ENCODE results near the gene SCUBE2.
"Not testable (repeated sequence)": the region's sequence is repeated elsewhere in the genome, so short reads cannot be mapped to it uniquely, and the experiment has no call there.

The SCUBE2 gene

DNA sequence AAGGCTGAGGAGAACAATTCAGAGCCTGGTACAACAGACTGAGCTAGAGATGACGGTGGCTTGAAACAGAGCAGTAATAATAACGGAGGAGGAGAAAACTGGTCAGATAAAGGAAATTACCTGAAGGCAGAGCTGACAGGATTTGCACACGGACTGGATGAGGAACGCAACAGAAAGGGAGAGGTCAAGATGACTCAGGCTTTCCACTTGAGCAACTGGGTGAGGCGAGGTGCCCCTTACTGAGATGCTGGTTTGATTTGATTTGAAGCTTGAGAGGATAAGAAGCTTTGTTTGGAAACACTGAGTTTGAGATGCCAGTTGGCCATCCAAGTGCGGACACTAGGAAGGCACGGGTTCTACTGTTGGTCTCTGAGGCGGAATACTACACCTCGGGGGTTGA is 52.2 kb downstream of the SCUBE2 start:
- DNase-seq, result peak in 1 of 2 donors; percentile 5

- DNase-seq, result no peak
Observed at GRCh38 chr11:9038541-9038940, 52.9 kb downstream of the SCUBE2 start.

DNA sequence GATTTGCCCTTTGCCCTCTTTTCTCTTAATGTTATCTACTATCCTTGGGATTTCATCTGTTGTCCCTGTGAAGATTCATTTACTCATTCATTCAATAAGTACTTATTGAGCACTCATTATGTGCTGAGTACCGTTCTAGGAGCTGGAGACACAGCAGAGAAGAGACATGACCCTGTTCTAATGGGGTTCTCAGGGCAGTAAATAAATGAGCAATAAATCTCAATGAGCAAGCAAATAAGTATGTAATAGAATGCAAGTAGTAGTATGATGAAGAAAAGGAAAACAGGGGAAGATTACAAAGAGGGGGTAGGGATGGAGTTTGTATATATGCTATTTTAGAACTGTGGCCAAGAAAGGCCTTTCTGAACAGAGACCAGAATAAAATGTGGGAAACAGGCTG is 53.4 kb downstream of the SCUBE2 start:
- no peak for DNase-seq

- no peak for DNase-seq
Observed at GRCh38 chr11:9037046-9037780, 54.2 kb downstream of the SCUBE2 start.

DNA sequence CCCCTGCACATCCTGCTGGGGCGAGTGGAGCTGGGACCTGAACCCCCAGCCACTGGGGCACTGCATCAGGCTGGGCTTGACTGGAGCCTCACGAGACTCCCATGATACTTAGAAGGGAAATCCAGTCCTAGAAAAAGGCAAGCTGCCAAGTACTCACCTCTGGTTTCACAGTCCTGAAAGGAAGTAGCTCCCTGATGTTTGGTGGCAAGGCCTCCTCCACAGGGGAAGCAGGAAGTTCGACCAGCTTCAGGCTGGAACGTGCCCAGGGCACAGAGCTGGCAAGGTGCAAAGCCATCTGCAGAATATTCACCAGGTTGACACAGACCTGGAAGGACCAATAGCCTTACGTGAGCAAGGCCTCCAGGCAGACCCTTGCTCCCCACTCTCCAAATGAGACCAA is 60.8 kb downstream of the SCUBE2 start:
- no peak for DNase-seq

DNA sequence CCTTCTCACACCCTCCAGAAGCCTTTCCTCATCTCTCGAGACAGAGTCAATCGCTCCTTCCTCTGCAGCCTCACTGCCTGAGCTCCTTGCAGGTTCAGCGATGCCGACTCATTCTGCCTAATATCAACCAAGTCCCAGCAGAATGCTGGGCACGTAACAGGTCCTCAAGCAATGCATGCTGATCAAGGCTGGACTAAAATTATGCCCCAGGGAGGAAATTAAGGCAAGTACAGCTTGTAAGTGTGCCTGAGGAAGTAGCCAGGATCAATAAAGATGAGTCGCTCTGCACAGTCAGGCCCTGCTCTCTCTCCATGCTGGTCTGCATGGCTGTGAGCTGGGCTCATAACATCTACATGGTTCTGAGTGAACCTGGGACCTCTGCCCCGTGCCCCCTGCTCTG is 62.0 kb downstream of the SCUBE2 start:
- DNase-seq, result no peak

DNA sequence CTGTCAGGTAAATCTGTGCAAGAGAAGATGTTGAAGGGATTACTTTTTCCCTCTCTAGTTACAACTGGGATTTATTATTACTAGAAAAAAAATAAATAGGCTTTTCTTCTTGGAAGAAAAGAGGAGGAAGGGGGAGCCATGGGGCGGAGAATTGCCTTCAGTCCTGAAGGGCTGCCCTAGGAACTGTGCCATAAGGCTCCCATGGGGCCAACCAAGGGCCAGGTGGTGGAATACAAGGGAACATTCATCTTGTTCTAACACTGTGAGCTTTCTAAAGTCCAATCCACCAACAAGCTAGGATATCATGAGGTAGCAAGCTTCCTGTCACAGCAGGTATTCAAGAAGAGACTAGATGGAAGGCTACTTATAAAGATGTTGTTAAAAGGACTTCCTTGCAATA is 62.8 kb downstream of the SCUBE2 start:
- no peak for DNase-seq

DNA sequence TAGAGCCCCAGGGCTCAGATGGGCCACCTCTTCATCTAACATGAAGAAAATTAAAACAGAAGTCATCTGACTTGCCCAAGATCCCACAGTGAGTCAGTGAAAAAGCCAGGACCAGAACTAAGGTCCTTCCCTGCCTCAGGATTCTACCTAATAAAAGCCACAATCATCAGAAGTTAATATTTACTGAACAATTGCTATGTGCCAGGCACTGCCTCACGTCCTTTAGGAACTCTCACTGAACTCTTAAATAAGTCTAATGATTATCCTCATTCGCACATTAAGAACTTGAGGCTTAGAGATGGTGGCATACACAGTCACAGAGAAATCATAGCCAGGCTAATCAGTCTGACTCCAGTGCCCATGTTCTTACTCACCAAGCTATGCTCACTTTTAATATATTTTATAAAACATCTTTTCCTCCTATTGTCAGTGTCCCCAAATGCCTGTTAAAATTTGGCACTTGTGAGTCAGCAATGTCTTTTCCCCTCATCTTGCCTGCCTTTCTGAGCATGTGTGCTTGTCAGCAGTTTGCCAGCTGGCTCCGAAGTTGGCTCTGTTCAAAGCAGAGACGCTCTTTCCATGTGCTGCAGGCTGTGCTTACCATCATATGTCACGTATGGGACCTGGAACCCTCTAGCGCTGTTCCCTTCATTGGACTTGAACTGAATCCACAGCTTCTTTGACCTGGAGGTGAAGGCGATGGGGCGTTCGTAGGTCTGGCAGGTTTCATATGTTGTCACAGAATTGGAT is 66.1 kb downstream of the SCUBE2 start:
- no peak for DNase-seq

DNA sequence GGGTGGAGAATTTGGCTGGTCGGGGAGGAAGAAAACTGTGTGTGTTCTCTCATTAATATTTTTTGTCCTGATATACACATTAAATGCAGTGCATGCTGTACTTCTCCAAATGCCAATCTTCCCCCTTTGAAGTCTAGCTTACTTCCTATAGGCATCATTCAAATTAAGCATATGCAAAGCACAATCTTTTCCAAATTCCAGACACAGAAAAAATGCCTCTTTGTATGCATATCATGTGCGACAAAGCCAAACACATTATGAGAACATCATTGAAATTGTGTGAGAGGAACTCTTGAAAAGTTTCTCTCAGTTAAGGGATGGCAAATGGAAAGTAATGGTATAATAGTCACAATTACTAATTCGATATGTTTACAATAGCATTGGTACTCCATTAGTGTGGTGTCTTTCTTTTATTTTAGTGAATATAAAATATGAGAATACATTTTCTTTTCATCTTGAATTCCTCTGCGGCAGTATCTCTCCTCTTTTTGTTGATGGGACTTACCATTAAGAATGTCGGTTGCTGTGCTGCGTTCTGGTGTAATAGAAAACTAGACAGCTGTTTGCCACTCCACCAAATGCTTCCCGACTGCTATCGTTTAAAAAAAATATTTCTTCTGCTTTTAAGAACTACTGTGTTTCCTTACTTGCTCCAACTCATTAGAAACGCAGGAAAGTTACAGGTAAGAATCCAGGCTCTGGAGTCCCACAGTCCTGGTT is 68.3 kb downstream of the SCUBE2 start:
- no peak for DNase-seq

DNA sequence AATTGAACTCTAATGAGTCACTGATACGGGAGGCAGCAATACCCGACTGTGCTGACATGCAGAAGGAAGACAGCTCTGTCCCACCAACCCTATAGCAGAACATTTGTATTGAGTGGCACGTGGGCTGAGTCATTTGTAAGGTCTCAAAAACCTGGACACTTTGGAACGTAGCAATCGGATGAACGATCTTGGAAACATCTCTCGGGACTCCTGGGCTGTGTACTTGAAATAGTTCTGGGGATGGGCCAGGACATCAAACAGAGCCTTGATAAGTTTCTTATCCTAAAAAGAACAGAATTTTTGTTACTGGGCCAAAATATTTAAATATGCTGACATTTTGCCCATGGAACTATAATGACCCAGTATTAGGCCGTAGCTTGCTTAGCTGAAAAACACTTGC is 70.5 kb downstream of the SCUBE2 start:
- DNase-seq, result no peak

GRCh38 chr11:9019861-9020260 is 71.5 kb downstream of the SCUBE2 start:
- no peak for DNase-seq

- DNase-seq, result peak; percentile 26 to 57
Observed at GRCh38 chr11:9017773-9018172, 73.6 kb downstream of the SCUBE2 start.

DNA sequence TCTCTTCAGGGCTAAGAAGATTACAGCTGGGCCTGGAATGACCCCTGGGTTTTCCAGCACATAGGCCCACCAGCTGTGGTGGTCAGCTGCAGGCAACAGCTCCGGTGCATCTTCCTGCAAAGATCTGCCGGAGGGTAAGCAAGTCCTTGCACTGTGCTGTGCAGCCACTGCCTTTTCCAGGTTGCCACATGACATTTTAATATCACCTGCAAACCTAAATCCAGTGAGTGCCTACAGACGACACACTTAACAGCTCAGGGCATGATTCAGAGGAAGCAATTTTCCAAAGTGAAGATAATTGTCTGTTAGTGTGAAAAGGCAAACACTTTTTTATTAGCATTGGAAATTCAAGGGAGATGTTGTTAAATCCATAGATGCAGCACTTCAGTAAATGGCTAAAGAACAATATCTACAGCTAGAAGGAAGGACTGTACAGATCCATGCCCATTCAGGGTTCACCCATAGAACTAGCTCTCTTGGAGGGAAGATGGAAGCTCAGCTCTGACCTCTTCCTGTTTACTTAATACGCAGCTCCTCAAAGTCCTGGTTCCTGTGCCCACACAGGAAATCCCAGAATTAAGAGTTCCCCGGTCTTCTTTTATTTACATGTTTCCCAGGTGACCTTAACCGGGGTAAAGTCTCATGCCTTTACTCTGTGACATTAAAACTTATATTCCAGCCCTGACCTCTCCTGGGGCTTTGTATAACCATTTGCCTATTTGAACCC is 74.3 kb downstream of the SCUBE2 start:
- DNase-seq, result no peak

DNA sequence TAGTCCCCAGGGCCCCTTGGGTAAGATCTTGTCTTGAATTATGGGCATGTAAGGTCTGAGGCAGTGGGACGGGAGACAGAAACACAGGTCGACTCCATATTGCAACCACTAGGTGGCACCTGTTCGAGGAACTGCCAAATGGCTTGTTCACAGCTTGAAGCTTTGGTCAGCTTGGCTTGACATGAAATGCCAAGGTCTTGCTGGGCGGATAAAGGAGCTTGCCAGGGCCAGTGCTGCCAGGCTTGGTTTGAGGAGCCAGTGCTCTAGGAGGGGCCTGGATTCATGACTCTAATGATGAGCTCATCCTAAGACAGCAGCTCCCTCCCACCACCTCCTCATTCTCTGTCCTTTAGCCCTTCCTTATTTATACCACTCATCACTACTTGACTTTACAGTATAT is 75.7 kb downstream of the SCUBE2 start:
- DNase-seq, result peak; percentile 62 to 72

DNA sequence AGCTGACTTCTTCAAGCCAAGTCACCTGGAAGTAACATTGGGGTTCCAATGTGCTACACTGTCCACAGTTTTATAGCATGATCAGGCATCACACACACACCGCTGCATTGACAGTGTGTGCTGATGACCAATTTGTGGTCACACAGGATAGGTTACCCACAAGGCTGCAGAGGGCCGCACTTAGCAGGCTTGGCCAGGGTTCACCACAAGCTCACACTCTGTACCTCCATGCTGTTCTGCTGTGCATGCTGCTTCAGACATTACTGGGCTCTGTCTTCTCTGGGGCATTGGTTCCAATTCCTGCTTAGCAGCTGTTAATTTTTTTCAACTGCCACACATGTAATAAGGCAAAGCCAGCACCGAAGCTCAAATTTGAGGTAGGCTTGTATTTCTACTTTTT is 76.6 kb downstream of the SCUBE2 start:
- no peak for DNase-seq

GRCh38 chr11:9013373-9013772 is 78.0 kb downstream of the SCUBE2 start:
- DNase-seq, result no peak

- not testable (repeated sequence) for DNase-seq
Observed at GRCh38 chr11:9009538-9009937, 81.9 kb downstream of the SCUBE2 start.

GRCh38 chr11:9008661-9009060 is 82.7 kb downstream of the SCUBE2 start:
- no peak for DNase-seq

DNA sequence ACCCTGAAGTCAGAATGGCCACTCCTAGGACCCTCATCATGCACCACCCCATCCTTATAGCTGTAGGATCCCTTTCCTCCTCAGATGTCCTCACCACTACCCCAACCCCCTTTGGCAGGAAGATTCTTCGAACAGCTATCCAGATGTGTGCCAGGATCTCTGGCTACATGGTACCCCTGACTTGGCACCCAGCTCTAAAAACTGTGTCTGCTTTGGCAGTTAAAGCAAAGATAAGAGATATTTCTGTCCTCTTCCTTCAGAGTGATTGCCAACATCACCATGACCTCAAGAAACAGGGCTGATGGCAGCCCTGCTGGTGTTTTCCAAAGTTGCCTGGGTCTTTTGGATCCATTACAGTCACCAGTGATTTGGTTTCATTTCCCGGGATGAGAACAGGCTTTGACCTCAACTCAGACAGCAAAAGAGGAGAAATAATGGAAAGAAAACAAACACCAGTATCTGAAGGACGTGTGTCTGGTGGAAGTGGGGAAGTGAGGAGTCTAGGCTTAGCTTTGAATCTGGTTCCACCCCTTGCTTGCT is 83.3 kb downstream of the SCUBE2 start:
- DNase-seq, result no peak

- no peak for DNase-seq
Observed at GRCh38 chr11:9005087-9005486, 86.3 kb downstream of the SCUBE2 start.

GRCh38 chr11:9004183-9004926 is 87.0 kb downstream of the SCUBE2 start:
- no peak for DNase-seq

- DNase-seq, result peak; percentile 82 to 86
Observed at GRCh38 chr11:9003573-9004182, 87.7 kb downstream of the SCUBE2 start, which contains the start of gene NRIP3. Gene NRIP3 (minus strand): TSS chr11:9004001. CDS start chr11:9003935, 66 bp downstream.
